SK-N-SH (cell line): ENCODE measurements around the gene DOHH. TPM values are rescaled to one million over a fixed set of nuclear protein-coding genes. Genes with fewer than 3 reads are reported as not detected.

Experiments used
- CTCF ChIA-PET: fragments of 300-600, 350-600 bp; formaldehyde crosslinking; extraction: SDS; loops from one replicate; lab custom pipeline; 2021; lab: Yijun Ruan, JAX
- POLR2A ChIA-PET: fragments of 350-600 bp; sonication (Branson Sonifier 250); formaldehyde crosslinking; extraction: SDS; loops from one replicate; lab custom pipeline; 2020; ENCODE audit warnings: antibody characterized with exemption, inconsistent platforms; lab: Yijun Ruan, JAX
- DNase-seq: peaks from one replicate; pipeline ENCODE4 v3.0.0; 2012
- H2AFZ ChIP-seq: fragments of 200-600 bp; sonication (generic); 2 replicates; pipeline ENCODE4 v1.8.1; 2016; ENCODE audit warnings: antibody characterized with exemption, mild to moderate bottlenecking, low read depth
- H3F3A ChIP-seq: fragments of 200-600 bp; sonication (generic); replicated peaks from 2 replicates; pipeline ENCODE3; 2016; ENCODE audit warnings: antibody characterized with exemption, mild to moderate bottlenecking; ENCODE audit not compliant: insufficient read depth
- H3K27ac ChIP-seq, 2 experiments: fragments of 200-500 bp in 1 of 2; fragments of 200-600 bp in 1 of 2; sonication (Bioruptor generic) in 1 of 2; sonication (generic), shearing (Covaris generic) in 1 of 2; 2 replicates each; pipeline versions ENCODE4 v1.5.1 to v1.6.1; 2014 to 2016; ENCODE audit warnings: low read depth in 2 of 2, inconsistent platforms in 1 of 2, low read length in 1 of 2, mild to moderate bottlenecking in 1 of 2, mixed read lengths in 1 of 2
- H3K27me3 ChIP-seq: fragments of 200-600 bp; sonication (generic), shearing (Covaris generic); 2 replicates; pipeline ENCODE4 v1.6.1; 2016; ENCODE audit warnings: mixed run types; ENCODE audit not compliant: insufficient read depth
- H3K36me3 ChIP-seq, 2 experiments: fragments of 200-500 bp in 1 of 2; fragments of 200-600 bp in 1 of 2; sonication (Bioruptor generic) in 1 of 2; sonication (generic) in 1 of 2; replicated peaks in 1 of 2; 2 replicates each; pipeline versions ENCODE3 to v1.5.1; 2014 to 2016; ENCODE audit warnings: low read length in 1 of 2, mild to moderate bottlenecking in 1 of 2; ENCODE audit not compliant: insufficient read depth in 2 of 2, control insufficient read depth in 1 of 2
- H3K4me1 ChIP-seq, 2 experiments: fragments of 200-500 bp in 1 of 2; fragments of 200-600 bp in 1 of 2; sonication (Bioruptor generic) in 1 of 2; sonication (generic), shearing (Covaris generic) in 1 of 2; 2 replicates each; pipeline versions ENCODE4 v1.5.1 to v1.6.1; 2014 to 2016; ENCODE audit warnings: low read depth in 1 of 2, low read length in 1 of 2, mixed run types in 1 of 2; ENCODE audit not compliant: insufficient read depth in 2 of 2, control insufficient read depth in 1 of 2
- H3K4me2 ChIP-seq: fragments of 200-600 bp; sonication (generic), shearing (Covaris generic); 2 replicates; pipeline ENCODE4 v1.6.1; 2017; ENCODE audit warnings: mixed run types
- H3K4me3 ChIP-seq, 2 experiments: fragments of 200-500 bp in 1 of 2; fragments of 200-600 bp in 1 of 2; sonication (Bioruptor generic) in 1 of 2; sonication (generic), shearing (Covaris generic) in 1 of 2; 2 replicates each; pipeline versions ENCODE4 v1.5.1 to v1.8.1; 2014 to 2016; ENCODE audit warnings: low read depth in 2 of 2, inconsistent platforms in 1 of 2, low read length in 1 of 2, mild to moderate bottlenecking in 1 of 2, mixed read lengths in 1 of 2, moderate library complexity in 1 of 2
- H3K79me2 ChIP-seq: fragments of 200-600 bp; sonication (generic); 2 replicates; pipeline ENCODE4 v1.8.1; 2017; ENCODE audit warnings: mild to moderate bottlenecking; ENCODE audit not compliant: insufficient read depth
- H3K9ac ChIP-seq: fragments of 200-600 bp; sonication (generic); 2 replicates; pipeline ENCODE4 v1.6.1; 2017; ENCODE audit warnings: mixed run types
- H3K9me2 ChIP-seq: fragments of 200-600 bp; sonication (generic); 2 replicates; pipeline ENCODE4 v1.6.1; 2017; ENCODE audit warnings: mixed run types
- H3K9me3 ChIP-seq: fragments of 200-600 bp; sonication (generic); 2 replicates; pipeline ENCODE4 v1.6.1; 2017; ENCODE audit warnings: mixed run types, mild to moderate bottlenecking, moderate library complexity
- H4K20me1 ChIP-seq: fragments of 200-600 bp; sonication (generic); 2 replicates; pipeline ENCODE4 v1.6.1; 2017; ENCODE audit warnings: mild to moderate bottlenecking, mixed run types; ENCODE audit not compliant: insufficient read depth
- EP300 ChIP-seq, 2 experiments: IDR thresholded peaks; 2 replicates each; pipeline versions ENCODE4 v1.4.0 to v1.6.1; 2012; ENCODE audit warnings: borderline replicate concordance in 1 of 2, low read depth in 1 of 2, low read length in 1 of 2
- EZH2phosphoT487 ChIP-seq: fragments of 200-600 bp; sonication (generic); IDR thresholded peaks from 2 replicates; pipeline ENCODE4 v1.6.1; 2017; ENCODE audit warnings: low read depth, mixed run types, mild to moderate bottlenecking, antibody characterized with exemption, moderate library complexity, borderline replicate concordance
- FOXM1 ChIP-seq: IDR thresholded peaks from 2 replicates; pipeline ENCODE4 v1.4.0; 2012; ENCODE audit warnings: low read depth, mild to moderate bottlenecking
- MXI1 ChIP-seq: IDR thresholded peaks from 2 replicates; pipeline ENCODE4 v1.6.1; 2012; ENCODE audit warnings: mild to moderate bottlenecking, low read depth, low read length, improper control_type of control experiment
- RAD21 ChIP-seq: IDR thresholded peaks from 2 replicates; pipeline ENCODE4 v1.6.1; 2012; ENCODE audit warnings: mild to moderate bottlenecking, low read length
- RFX5 ChIP-seq: IDR thresholded peaks from 2 replicates; pipeline ENCODE4 v1.6.1; 2012; ENCODE audit warnings: mild to moderate bottlenecking, improper control_type of control experiment, low read length
- RXRA ChIP-seq: IDR thresholded peaks from 2 replicates; pipeline ENCODE4 v1.4.0; 2012; ENCODE audit warnings: low read depth, mild to moderate bottlenecking, borderline replicate concordance
- SIN3A ChIP-seq: IDR thresholded peaks from 2 replicates; pipeline ENCODE4 v1.6.1; 2012; ENCODE audit warnings: low read depth, mild to moderate bottlenecking, low read length, moderate library complexity, borderline replicate concordance
- SMC3 ChIP-seq: IDR thresholded peaks from 2 replicates; pipeline ENCODE4 v1.6.1; 2012; ENCODE audit warnings: low read depth, low read length, improper control_type of control experiment
- TEAD4 ChIP-seq: IDR thresholded peaks from 2 replicates; pipeline ENCODE4 v1.4.0; 2012; ENCODE audit warnings: mild to moderate bottlenecking, borderline replicate concordance; ENCODE audit not compliant: insufficient read depth
- WGBS: methylation state at CpG from one replicate; pipeline ENCODE4 v1.1.6; 2017; ENCODE audit warnings: low lambda C conversion rate; 5-methylcytosine and 5-hydroxymethylcytosine counted together
- polyA plus RNA-seq, 3 experiments: library from polyadenylated mRNA; depleted of rRNA; stranded (reverse); fragments of >200 nt; gene quantifications; 2 replicates each; pipeline ENCODE4 v1.2.3, GENCODE V29; 2012
- TF ChIP-seq, protein P1 (sequence below): fragments of 200-600 bp; sonication (generic); IDR thresholded peaks from 2 replicates; pipeline ENCODE4 v1.6.1; 2017; ENCODE audit warnings: antibody characterized with exemption, mild to moderate bottlenecking, moderate library complexity
- TF ChIP-seq, protein P2 (sequence below): IDR thresholded peaks from 2 replicates; pipeline ENCODE4 v1.4.0; 2012; ENCODE audit warnings: low read depth
- TF ChIP-seq, protein P3 (sequence below): fragments of 150-350 bp; IDR thresholded peaks from 2 replicates; pipeline ENCODE4 v1.6.1; 2017; ENCODE audit warnings: antibody characterized with exemption, low read length, low read depth, borderline replicate concordance
- TF ChIP-seq, protein P4 (sequence below): IDR thresholded peaks from 2 replicates; pipeline ENCODE4 v1.4.0; 2012; ENCODE audit warnings: low read depth, borderline replicate concordance
- TF ChIP-seq, protein P5 (sequence below): fragments of 150-350 bp; IDR thresholded peaks from 2 replicates; pipeline ENCODE4 v1.6.1; 2016; ENCODE audit warnings: mild to moderate bottlenecking, low read depth, low read length

The DOHH gene
- polyA plus RNA-seq, 1 of the 3 experiments (the other 2 are of a cell fraction) = 14.3 TPM

DNA sequence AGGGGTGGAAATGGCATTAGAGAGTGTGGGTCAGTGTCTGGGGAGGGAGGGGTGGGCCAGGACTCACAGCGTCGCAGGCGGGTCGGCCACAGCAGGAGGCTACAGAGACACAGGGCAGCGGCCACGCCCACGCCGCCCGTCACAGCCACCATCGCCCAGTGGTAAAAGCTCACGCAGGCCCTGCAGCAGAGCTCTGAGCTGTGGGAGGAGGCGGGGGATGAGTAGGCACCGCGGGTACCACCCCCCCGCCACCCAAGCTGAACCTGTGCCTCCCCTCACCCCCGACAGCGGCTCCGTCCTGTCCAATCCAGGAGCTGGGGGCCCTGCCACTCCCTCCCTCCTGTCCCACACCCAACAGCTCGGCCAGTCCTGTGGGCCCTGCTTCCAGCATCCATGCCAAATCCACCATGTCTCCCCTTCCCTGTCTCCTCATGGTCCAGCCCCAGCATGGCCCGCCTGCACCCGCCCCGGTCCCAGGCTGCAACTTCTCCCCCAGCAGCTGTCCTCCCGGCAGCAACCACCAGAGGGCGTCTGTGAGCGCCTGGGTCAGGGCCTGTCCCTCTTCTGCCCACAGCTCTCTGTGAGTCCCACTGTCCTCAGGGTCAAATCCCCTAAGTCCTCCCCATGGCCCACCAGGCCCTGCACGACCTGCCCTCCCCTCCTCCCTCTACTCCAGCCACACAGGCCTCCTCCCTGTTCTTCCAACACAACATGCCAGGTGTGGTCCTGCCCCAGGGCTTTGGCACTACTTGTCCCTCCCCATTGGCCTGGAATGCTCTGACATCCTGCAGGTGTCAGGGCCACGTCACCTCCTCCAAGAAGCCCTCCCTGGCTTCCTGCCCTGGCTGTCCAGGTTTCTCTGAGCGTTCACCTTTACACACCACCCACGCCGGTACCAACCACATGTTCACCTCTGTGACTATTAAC lies 44.5 kb upstream of the DOHH start:
- H3F3A ChIP-seq = peaks cover 7% of the 10 kb centered on the region
- no peak overlapping the region for H3K9ac ChIP-seq
- peak; percentile 79 for TF ChIP-seq SMC3
- TF ChIP-seq MXI1 = no peak
- TF ChIP-seq, protein P1, sequence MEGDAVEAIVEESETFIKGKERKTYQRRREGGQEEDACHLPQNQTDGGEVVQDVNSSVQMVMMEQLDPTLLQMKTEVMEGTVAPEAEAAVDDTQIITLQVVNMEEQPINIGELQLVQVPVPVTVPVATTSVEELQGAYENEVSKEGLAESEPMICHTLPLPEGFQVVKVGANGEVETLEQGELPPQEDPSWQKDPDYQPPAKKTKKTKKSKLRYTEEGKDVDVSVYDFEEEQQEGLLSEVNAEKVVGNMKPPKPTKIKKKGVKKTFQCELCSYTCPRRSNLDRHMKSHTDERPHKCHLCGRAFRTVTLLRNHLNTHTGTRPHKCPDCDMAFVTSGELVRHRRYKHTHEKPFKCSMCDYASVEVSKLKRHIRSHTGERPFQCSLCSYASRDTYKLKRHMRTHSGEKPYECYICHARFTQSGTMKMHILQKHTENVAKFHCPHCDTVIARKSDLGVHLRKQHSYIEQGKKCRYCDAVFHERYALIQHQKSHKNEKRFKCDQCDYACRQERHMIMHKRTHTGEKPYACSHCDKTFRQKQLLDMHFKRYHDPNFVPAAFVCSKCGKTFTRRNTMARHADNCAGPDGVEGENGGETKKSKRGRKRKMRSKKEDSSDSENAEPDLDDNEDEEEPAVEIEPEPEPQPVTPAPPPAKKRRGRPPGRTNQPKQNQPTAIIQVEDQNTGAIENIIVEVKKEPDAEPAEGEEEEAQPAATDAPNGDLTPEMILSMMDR = peak; percentile 88
- TF ChIP-seq RAD21 = peak; percentile 63
- H2AFZ ChIP-seq = no peak overlapping the region
- H4K20me1 ChIP-seq = 0 out of 2 replicates have a peak, but pooled peaks cover 7% of the 10 kb centered on the region
- H3K27ac ChIP-seq = no peak overlapping the region
- peaks cover under 1% of the 10 kb centered on the region; the same call in 1 of the 2 replicates for H3K79me2 ChIP-seq
- no peaks in the 10 kb centered on the region; a peak in 1 of 4 replicates for H3K4me1 ChIP-seq
- H3K4me2 ChIP-seq = no peak overlapping the region
- H3K36me3 ChIP-seq = peaks cover 0 to 30% of the 10 kb centered on the region in 2 experiments
- no peaks in the 10 kb centered on the region for H3K9me2 ChIP-seq
- no peak overlapping the region; a peak in 1 of 4 replicates for H3K4me3 ChIP-seq
- no peaks in the 10 kb centered on the region for H3K27me3 ChIP-seq
- ChIA-PET CTCF (interaction anchor here (0.5 to 6.0 kb wide), 35 partner anchors 9 to 602 kb away, joined by 3 to 73 read pairs (median 4); partner anchors contain the start of genes GIPC3, MFSD12 and TBXA2R), POLR2A (interaction anchor here (0.5 to 1.0 kb wide), 2 partner anchors 8 to 324 kb away, joined by 3 read pairs; partner anchors contain the start of gene ZFR2)
- no peaks in the 10 kb centered on the region for H3K9me3 ChIP-seq
- 62% methylated on average over 15 of the region's 30 CpGs for WGBS
- peak; percentile 94 for DNase-seq

DNA sequence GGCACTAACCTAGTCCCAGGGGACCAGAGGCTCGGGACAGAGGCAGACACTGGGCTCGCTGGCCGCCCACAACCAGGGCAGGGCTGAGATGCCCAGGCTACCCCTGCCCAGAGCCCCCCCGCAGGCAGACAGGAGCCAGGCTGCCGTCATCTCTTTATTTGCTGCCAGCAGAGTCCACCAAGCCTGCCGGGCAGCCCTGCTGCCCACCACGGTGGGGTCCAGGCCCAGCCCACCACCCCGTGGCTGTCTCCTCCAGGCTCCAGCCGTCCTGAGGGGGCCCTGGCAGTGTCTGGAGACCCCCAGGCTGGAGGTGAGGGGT lies 43.5 kb upstream of the DOHH start:
- no peak for DNase-seq
- CTCF ChIA-PET = interaction anchor here (1.3 to 6.0 kb wide), 5 partner anchors 13 to 72 kb away, joined by 4 to 73 read pairs (median 7); partner anchors contain the start of gene MFSD12
- peaks cover 0 to 30% of the 10 kb centered on the region in 2 experiments for H3K36me3 ChIP-seq
- 0 out of 2 replicates have a peak, but pooled peaks cover 7% of the 10 kb centered on the region for H4K20me1 ChIP-seq
- no peaks in the 10 kb centered on the region for H3K9me3 ChIP-seq
- TF ChIP-seq, protein P2, sequence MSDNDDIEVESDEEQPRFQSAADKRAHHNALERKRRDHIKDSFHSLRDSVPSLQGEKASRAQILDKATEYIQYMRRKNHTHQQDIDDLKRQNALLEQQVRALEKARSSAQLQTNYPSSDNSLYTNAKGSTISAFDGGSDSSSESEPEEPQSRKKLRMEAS = no peak
- TF ChIP-seq RXRA (no peak), EP300 (IDR thresholded peaks at IDR 0.05; ENCODE audit: borderline replicate concordance in 1 of 2, low read depth in 1 of 2, low read length in 1 of 2) (no peak), SIN3A (no peak), EZH2phosphoT487 (no peak), MXI1 (no peak), FOXM1 (no peak), TEAD4 (no peak), RFX5 (no peak)
- TF ChIP-seq, protein P3, sequence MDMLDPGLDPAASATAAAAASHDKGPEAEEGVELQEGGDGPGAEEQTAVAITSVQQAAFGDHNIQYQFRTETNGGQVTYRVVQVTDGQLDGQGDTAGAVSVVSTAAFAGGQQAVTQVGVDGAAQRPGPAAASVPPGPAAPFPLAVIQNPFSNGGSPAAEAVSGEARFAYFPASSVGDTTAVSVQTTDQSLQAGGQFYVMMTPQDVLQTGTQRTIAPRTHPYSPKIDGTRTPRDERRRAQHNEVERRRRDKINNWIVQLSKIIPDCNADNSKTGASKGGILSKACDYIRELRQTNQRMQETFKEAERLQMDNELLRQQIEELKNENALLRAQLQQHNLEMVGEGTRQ = no peak
- TF ChIP-seq, protein P4, sequence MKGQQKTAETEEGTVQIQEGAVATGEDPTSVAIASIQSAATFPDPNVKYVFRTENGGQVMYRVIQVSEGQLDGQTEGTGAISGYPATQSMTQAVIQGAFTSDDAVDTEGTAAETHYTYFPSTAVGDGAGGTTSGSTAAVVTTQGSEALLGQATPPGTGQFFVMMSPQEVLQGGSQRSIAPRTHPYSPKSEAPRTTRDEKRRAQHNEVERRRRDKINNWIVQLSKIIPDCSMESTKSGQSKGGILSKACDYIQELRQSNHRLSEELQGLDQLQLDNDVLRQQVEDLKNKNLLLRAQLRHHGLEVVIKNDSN = no peak
- TF ChIP-seq, protein P5, sequence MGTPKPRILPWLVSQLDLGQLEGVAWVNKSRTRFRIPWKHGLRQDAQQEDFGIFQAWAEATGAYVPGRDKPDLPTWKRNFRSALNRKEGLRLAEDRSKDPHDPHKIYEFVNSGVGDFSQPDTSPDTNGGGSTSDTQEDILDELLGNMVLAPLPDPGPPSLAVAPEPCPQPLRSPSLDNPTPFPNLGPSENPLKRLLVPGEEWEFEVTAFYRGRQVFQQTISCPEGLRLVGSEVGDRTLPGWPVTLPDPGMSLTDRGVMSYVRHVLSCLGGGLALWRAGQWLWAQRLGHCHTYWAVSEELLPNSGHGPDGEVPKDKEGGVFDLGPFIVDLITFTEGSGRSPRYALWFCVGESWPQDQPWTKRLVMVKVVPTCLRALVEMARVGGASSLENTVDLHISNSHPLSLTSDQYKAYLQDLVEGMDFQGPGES = no peak
- TF ChIP-seq, all 33 proteins: peak for 0
- Histone ChIP-seq H3K4me3 (no peak overlapping the region), H2AFZ (no peak overlapping the region), H3K27me3 (no peaks in the 10 kb centered on the region), H3K27ac (no peak overlapping the region), H3K79me2 (no peaks in the 10 kb centered on the region), H3K4me1 (no peaks in the 10 kb centered on the region; a peak in 1 of 4 replicates), H3K4me2 (no peak overlapping the region), H3F3A (peaks cover 5% of the 10 kb centered on the region), H3K9me2 (no peaks in the 10 kb centered on the region), H3K9ac (no peak overlapping the region)
- no CpG with 5 or more reads among the region's 9 CpGs for WGBS
- POLR2A ChIA-PET = no interaction called here
